ENCODE measurements around the gene TMEM44.

The TMEM44 gene

DNA sequence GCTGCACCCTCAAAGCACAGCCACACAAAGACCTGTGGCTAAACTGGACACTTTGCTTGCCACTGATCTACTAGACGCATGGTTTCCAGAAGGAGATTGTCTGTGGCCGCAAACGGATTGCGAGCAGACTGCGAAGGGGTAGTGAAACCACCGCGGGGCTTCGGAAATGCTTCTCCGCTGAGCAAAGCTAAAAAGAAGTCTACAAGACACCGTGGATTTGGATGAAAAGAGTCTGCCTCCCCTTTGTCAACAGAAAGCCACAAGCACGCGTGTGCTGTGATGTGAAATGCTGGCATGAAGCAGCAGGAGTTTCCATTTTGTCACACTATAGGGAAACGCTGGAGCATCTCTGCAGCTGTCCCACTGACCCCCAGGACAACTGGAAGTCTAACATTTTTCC is 63.0 kb downstream of the TMEM44 start:
- TF ChIP-seq, protein P1, sequence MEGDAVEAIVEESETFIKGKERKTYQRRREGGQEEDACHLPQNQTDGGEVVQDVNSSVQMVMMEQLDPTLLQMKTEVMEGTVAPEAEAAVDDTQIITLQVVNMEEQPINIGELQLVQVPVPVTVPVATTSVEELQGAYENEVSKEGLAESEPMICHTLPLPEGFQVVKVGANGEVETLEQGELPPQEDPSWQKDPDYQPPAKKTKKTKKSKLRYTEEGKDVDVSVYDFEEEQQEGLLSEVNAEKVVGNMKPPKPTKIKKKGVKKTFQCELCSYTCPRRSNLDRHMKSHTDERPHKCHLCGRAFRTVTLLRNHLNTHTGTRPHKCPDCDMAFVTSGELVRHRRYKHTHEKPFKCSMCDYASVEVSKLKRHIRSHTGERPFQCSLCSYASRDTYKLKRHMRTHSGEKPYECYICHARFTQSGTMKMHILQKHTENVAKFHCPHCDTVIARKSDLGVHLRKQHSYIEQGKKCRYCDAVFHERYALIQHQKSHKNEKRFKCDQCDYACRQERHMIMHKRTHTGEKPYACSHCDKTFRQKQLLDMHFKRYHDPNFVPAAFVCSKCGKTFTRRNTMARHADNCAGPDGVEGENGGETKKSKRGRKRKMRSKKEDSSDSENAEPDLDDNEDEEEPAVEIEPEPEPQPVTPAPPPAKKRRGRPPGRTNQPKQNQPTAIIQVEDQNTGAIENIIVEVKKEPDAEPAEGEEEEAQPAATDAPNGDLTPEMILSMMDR (IDR thresholded peaks at IDR 0.05; ENCODE audit: insufficient read depth, low read length, poor library complexity, severe bottlenecking) = no peak
- Histone ChIP-seq H3K27me3 (replicated peaks; ENCODE audit: control insufficient read depth, insufficient read depth, low read length) (no peaks in the 10 kb centered on the region), H3K4me3 (replicated peaks; ENCODE audit: low read depth, low read length) (no peak overlapping the region), H3K36me3 (ENCODE audit: control insufficient read depth, insufficient read depth, low read length) (no peaks in the 10 kb centered on the region)
- no peak for DNase-seq (ENCODE audit: extremely low read depth, insufficient read length)

DNA sequence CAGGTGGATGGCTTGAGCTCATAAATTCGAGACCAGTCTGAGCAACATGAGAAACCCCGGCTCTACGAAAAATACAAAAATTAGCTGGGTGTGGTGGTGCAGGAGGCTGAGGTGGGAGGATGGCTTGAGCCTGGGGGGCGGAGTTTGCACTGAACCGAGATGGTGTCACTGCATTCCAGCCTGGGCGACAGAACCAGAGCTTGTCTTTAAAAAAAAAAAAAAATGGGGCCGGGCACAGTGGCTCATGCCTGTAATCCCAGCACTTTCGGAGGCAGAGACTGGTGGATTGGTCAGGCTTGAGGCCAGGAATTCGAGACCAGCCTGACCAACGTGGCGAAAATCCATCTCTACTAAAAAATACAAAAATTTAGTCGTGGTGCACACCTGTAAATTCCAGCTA is 64.0 kb downstream of the TMEM44 start:
- TF ChIP-seq, protein P1 (IDR thresholded peaks at IDR 0.05; ENCODE audit: insufficient read depth, low read length, poor library complexity, severe bottlenecking) = no peak
- no peak for DNase-seq (ENCODE audit: extremely low read depth, insufficient read length)
- Histone ChIP-seq H3K36me3 (ENCODE audit: control insufficient read depth, insufficient read depth, low read length) (no peaks in the 10 kb centered on the region), H3K27me3 (replicated peaks; ENCODE audit: control insufficient read depth, insufficient read depth, low read length) (no peaks in the 10 kb centered on the region; the same call in 1 of the 2 replicates), H3K4me3 (replicated peaks; ENCODE audit: low read depth, low read length) (no peak overlapping the region)

DNA sequence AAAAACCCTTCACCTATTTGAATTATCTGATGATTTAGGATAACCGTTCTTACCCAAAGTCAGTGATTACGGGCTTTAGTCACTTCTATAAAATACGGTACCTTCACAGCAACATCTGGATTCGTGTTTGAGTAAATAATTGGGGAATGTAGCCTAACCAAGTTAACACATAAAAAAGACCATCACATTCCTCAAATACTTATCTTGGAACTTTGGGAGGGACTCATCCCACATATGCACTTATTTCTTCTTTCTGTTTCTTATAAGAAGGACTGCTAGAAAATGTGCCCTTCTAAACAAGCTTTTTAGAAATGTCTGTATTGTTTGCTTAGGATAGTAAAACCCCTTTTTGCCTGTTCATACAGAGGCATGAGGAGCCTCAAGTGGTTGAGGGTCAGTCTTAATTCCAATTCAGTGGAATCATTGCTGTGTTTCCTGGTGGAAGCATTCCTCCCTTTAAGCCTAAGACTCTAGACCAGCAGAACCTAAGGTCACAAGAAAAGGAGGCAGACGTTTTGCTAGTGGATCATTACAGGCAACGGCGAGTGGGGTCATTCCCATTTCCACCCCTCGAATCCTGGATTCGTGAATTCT is 67.5 kb downstream of the TMEM44 start:
- TF ChIP-seq, protein P1 (IDR thresholded peaks at IDR 0.05; ENCODE audit: insufficient read depth, low read length, poor library complexity, severe bottlenecking) = no peak
- no peak for DNase-seq (ENCODE audit: extremely low read depth, insufficient read length)
- H3K36me3 ChIP-seq (ENCODE audit: control insufficient read depth, insufficient read depth, low read length) = no peaks in the 10 kb centered on the region
- no peak overlapping the region for H3K4me3 ChIP-seq (replicated peaks; ENCODE audit: low read depth, low read length)
- peaks cover 1% of the 10 kb centered on the region; the same call in 1 of the 2 replicates for H3K27me3 ChIP-seq (replicated peaks; ENCODE audit: control insufficient read depth, insufficient read depth, low read length)

DNA sequence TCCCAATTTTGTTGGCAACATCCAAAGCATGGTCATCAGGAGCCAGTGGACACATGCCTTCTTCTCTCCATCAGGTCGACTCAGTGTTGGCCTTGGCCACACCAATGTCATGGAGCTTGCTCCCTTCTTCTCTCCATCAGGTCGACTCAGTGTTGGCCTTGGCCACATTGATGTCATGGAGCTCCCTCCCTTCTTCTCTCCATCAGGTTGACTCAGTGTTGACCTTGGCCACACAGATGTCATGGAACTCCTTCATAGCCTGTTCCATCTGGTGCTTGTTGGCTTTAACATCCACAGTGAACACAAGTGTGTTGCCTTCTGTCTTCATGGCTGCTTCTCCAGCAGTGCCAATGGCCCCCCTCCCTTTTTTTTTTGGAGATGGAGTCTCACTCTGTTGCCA is 70.2 kb downstream of the TMEM44 start:
- H3K36me3 ChIP-seq (ENCODE audit: control insufficient read depth, insufficient read depth, low read length) = no peaks in the 10 kb centered on the region
- TF ChIP-seq, protein P1 (IDR thresholded peaks at IDR 0.05; ENCODE audit: insufficient read depth, low read length, poor library complexity, severe bottlenecking) = no peak
- no peak for DNase-seq (ENCODE audit: extremely low read depth, insufficient read length)
- no peak overlapping the region for H3K4me3 ChIP-seq (replicated peaks; ENCODE audit: low read depth, low read length)
- H3K27me3 ChIP-seq (replicated peaks; ENCODE audit: control insufficient read depth, insufficient read depth, low read length) = peaks cover 1% of the 10 kb centered on the region; the same call in 1 of the 2 replicates

DNA sequence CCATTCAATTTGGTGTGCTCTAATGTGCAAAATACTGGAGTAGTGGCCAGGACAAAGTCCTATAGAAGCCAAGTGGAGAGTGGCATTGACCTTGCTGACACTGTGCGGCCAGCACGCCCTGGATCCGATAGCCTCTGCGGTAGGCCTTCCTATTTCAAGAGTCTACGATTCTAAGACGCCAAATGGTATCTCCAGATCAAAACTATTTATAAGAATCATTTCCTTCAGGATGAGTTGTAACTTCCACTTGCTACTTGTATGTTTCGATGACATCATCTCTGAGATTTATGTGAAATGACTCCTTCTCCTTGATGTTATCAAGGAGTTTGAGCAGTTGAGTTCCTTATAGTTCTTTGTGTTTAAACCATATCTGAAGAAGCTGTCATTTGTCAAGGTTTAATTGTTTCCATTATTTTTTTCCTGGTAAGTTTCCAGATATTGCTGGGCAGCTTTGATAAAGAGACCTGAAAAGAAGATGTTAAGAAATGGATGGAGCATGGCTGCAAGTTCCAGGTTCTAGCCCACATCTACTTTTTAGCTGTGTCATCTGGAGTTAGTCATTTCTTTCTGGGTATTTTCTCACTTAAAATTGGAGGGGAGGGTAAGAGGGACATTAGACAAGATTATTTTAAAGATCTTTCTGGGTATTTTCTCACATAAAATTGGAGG is 71.8 kb downstream of the TMEM44 start:
- Histone ChIP-seq H3K27me3 (replicated peaks; ENCODE audit: control insufficient read depth, insufficient read depth, low read length) (peaks cover 1% of the 10 kb centered on the region; the same call in 1 of the 2 replicates), H3K4me3 (replicated peaks; ENCODE audit: low read depth, low read length) (no peak overlapping the region), H3K36me3 (ENCODE audit: control insufficient read depth, insufficient read depth, low read length) (no peaks in the 10 kb centered on the region)
- DNase-seq (ENCODE audit: extremely low read depth, insufficient read length) = no peak
- TF ChIP-seq, protein P1 (IDR thresholded peaks at IDR 0.05; ENCODE audit: insufficient read depth, low read length, poor library complexity, severe bottlenecking) = no peak
